Measurements from ENCODE around the gene HOMER2. TPM values are rescaled to one million over a fixed set of nuclear protein-coding genes. Genes with fewer than 3 reads are reported as not detected.

The HOMER2 gene
- total RNA-seq, 1 donor from 2014 or later = 18.2 TPM

DNA sequence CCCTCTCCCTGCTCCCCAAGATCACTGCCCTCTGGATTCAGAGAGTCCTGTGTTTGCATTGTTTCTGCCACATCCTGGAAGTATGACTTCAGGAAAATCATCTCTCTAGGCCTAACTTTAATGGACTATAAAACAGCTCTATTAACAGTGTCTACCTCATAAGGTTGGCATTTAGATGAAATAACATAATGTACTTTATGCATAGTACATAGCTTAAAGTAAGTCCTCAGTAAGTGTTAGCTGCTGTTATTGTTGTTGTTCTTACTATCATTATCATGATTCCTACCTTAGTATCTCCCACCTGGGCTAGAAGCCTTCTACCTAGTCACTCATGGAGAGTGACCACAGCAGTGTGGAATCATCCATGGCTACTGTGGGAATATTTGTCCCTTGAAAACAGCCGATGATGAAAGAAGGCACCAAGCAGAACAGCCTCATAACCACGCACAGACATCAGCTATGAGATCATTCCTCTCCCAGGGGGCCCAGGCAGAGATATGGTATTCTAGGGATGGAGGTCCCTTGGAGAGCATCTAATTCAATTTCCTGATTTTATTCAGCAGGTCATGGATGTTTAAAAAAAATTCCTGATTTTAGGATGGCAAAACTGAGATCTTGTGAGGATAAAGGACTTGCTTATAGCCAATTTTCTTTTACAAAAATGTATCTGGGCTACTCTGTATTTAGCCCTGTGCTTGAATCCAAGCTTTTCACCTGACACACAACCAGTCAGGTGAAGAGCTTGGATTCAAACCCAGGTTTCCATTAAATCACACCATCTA lies 148.5 kb downstream of the HOMER2 start:
- H3K9me3 ChIP-seq = no peaks in the 10 kb centered on the region
- no peaks in the 10 kb centered on the region for H3K36me3 ChIP-seq
- H3K27ac ChIP-seq = no peak overlapping the region
- no peak overlapping the region for H3K4me3 ChIP-seq
- H3K27me3 ChIP-seq = no peaks in the 10 kb centered on the region
- H3K4me1 ChIP-seq = peaks cover 4% of the 10 kb centered on the region
- no peak for TF ChIP-seq POLR2A (IDR thresholded peaks at IDR 0.05)
- TF ChIP-seq, protein P1, sequence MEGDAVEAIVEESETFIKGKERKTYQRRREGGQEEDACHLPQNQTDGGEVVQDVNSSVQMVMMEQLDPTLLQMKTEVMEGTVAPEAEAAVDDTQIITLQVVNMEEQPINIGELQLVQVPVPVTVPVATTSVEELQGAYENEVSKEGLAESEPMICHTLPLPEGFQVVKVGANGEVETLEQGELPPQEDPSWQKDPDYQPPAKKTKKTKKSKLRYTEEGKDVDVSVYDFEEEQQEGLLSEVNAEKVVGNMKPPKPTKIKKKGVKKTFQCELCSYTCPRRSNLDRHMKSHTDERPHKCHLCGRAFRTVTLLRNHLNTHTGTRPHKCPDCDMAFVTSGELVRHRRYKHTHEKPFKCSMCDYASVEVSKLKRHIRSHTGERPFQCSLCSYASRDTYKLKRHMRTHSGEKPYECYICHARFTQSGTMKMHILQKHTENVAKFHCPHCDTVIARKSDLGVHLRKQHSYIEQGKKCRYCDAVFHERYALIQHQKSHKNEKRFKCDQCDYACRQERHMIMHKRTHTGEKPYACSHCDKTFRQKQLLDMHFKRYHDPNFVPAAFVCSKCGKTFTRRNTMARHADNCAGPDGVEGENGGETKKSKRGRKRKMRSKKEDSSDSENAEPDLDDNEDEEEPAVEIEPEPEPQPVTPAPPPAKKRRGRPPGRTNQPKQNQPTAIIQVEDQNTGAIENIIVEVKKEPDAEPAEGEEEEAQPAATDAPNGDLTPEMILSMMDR (IDR thresholded peaks at IDR 0.05) = no peak
- no peak for TF ChIP-seq POLR2AphosphoS5 (IDR thresholded peaks at IDR 0.05; ENCODE audit: insufficient read depth in 1 of 2, low read depth in 1 of 2)
- no peak for DNase-seq (ENCODE audit: extremely low spot score in 2 of 2)
- intact Hi-C loops (cut with DNase I) = no loop called here

DNA sequence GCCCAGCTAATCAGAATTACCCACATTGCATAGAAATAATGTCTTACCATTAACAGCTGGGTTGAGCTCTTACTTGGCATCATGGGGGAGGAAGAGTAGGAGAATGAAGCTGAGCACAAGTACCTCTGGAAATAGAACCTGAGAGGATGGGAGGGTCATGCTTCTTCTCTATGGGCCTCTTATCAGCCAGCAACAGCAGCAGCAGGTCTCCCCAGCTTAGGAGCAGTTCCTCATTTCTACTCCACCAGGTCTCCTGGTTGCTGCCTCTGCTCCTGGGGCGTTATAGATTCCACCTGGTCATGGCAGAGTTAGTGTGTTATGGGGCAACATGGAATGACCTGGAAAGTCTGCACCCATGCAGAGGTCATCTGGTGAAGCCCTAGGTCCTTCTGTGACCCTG lies 150.0 kb downstream of the HOMER2 start:
- no peaks in the 10 kb centered on the region for H3K9me3 ChIP-seq
- no peak for TF ChIP-seq POLR2AphosphoS5 (IDR thresholded peaks at IDR 0.05; ENCODE audit: insufficient read depth in 1 of 2, low read depth in 1 of 2)
- no peak for TF ChIP-seq POLR2A (IDR thresholded peaks at IDR 0.05)
- TF ChIP-seq, protein P1 (IDR thresholded peaks at IDR 0.05) = no peak
- no peak overlapping the region for H3K27ac ChIP-seq
- DNase-seq (ENCODE audit: extremely low spot score in 2 of 2) = no peak
- no peaks in the 10 kb centered on the region for H3K4me1 ChIP-seq
- H3K36me3 ChIP-seq = no peaks in the 10 kb centered on the region
- H3K4me3 ChIP-seq = no peak overlapping the region
- intact Hi-C loops (cut with DNase I) = no loop called here
- no peaks in the 10 kb centered on the region for H3K27me3 ChIP-seq

DNA sequence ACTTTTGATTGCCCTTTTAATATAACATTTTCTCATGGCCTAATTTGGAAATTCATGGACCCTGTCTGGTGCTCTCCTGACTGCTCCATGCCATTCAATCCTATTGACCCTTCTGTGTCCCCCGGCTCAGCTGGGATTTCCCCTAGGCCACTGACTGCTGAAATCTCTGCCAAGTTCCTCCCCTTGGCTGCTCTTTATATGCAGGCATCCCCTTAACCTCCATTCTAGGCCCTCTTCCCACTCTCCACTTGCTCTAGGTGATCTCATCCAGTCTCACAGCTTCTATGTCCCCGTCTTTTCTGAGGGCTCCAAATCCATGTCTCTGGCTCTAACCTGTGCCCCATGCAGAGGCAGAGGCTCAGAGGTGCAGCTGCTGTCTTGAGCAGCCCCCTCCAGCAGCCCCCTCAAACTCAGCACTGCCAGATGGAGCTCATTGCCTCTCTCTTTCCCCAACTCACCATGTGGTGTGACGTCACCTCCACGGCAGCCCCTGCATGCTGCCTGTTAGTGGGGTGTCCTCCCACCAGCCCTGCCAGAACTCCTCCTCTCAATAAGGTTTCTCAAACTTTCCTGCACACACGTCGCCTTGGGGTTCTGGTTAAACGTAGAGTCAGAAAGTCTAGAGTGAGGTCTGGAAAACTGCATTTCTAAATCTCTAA lies 153.2 kb downstream of the HOMER2 start:
- TF ChIP-seq POLR2A (IDR thresholded peaks at IDR 0.05) = no peak
- TF ChIP-seq POLR2AphosphoS5 (IDR thresholded peaks at IDR 0.05; ENCODE audit: insufficient read depth in 1 of 2, low read depth in 1 of 2) = no peak
- TF ChIP-seq, protein P1 (IDR thresholded peaks at IDR 0.05) = no peak
- intact Hi-C loops (cut with DNase I) = no loop called here
- Histone ChIP-seq H3K36me3 (no peaks in the 10 kb centered on the region), H3K4me1 (no peaks in the 10 kb centered on the region), H3K27ac (no peak overlapping the region), H3K9me3 (no peaks in the 10 kb centered on the region), H3K4me3 (no peak overlapping the region), H3K27me3 (no peaks in the 10 kb centered on the region)
- no peak for DNase-seq (ENCODE audit: extremely low spot score in 2 of 2)

Other genes with a start within 250 kb of the HOMER2 start
- gene AP3B2, start 242.8 kb downstream of the HOMER2 start, total RNA-seq = 3.7 TPM
- not detected for gene FSD2, start 146.7 kb downstream of the HOMER2 start, total RNA-seq
- gene WHAMM, start 143.1 kb downstream of the HOMER2 start, total RNA-seq = 9.3 TPM
- gene RAMAC, start 33.5 kb upstream of the HOMER2 start, total RNA-seq = 12.3 TPM
- gene C15orf40, start 58.9 kb upstream of the HOMER2 start, total RNA-seq = 6.9 TPM
- gene BTBD1, start 114.5 kb upstream of the HOMER2 start, total RNA-seq = 51.3 TPM
- 3.9 TPM for gene TM6SF1, start 154.9 kb upstream of the HOMER2 start, total RNA-seq

Measured in vagina (tissue), 2 donors.